GM04503 (cell line): ENCODE data around the gene OSR1.
"Not testable (repeated sequence)": the region's sequence is repeated elsewhere in the genome, so short reads cannot be mapped to it uniquely, and the experiment has no call there.

Source experiments
- DNase-seq: peaks from one replicate; pipeline ENCODE4 v3.0.0-alpha.2; 2012; ENCODE audit warnings: low read depth

Gene OSR1

GRCh38 chr2:19331450-19331849, 27.0 kb downstream of the OSR1 start:
- DNase-seq, result no peak

- DNase-seq, result no peak
These were observed 28.0 kb downstream of the OSR1 start for GRCh38 chr2:19330436-19330835.

DNA sequence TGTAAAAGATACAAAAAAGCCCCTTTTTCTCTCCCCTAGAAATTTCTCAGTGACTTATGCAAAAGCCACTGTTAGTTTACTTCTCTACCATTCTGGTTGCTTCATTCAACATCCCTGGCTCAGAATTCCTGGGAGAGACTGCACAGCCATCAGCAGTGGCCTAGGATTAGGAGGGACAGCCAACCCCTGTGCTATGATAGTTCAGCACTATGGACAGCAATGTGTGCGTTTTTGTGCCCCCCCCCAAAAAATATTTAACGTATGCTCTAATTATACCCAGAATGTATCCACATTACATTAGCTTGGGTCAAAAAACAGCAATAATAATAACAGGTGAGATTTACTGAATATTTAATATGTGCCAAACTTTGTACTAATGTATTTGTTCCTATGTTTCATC, 29.0 kb downstream of the OSR1 start:
- DNase-seq, result no peak

DNA sequence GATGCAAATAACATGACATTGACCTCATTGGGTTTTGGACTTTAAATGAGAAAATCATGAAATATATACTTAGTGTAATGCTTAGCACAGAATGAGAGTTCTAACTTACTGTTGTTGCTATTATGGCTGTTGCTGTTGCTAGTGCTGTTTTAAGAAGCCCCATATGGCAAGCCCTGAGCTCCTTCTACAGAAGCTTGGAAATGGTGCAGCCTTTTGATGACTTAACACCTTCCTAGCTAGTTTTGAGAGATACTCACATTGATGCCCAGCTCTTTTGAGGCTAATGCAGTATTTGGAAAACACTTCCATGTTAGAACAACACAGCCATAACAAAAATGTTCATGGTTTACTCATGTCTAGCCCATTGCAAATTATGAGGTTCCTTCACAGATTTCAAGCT, 30.9 kb downstream of the OSR1 start:
- no peak for DNase-seq

DNA sequence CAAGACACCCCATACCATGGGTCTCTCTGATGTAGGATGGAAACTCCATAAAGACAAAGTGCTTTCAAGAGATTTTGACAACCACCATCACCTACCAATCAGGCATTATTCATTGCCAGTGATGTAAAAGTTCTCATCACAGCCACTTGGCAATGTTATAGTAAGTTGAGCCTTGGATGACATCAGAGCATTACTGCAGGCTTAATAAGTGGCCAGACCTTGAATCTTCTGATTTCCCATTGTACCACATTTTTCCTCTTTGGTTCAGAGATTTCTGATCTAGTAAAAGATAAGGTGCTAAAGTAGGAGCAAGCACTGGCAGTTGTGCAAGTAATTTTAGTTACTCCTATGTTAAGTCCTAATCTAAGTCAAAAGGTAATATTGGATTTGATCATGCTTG, 36.5 kb downstream of the OSR1 start:
- no peak for DNase-seq

- no peak for DNase-seq
These were observed 37.6 kb downstream of the OSR1 start for GRCh38 chr2:19320813-19321212.

- no peak for DNase-seq
These were observed 38.7 kb downstream of the OSR1 start for GRCh38 chr2:19319698-19320097.

DNA sequence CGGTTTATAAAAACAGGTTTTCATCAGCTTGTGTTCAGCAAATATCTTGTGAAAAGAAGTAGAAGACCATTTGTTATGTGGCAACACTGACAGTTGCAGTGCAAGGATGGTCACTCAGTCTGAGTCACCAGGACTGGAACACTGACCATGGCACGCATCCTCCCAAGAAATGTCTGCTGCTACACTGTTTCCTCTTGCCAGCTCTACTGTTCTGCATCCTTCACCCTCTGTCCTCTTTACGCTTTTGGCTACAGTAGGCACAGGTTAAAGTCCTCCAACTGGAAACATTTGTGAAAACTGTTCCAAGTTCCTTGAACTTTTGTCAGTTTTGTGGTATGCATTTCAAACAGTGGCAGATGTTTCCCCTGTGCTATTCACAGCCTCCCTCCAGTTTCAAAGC, 39.4 kb downstream of the OSR1 start:
- DNase-seq, result no peak

GRCh38 chr2:19313553-19313952, 44.9 kb downstream of the OSR1 start:
- DNase-seq, result no peak

- DNase-seq, result no peak
These were observed 45.5 kb downstream of the OSR1 start for GRCh38 chr2:19312949-19313348.

GRCh38 chr2:19306065-19306464, 52.4 kb downstream of the OSR1 start:
- DNase-seq, result not testable (repeated sequence)

GRCh38 chr2:19305400-19306055, 52.9 kb downstream of the OSR1 start:
- not testable (repeated sequence) for DNase-seq

DNA sequence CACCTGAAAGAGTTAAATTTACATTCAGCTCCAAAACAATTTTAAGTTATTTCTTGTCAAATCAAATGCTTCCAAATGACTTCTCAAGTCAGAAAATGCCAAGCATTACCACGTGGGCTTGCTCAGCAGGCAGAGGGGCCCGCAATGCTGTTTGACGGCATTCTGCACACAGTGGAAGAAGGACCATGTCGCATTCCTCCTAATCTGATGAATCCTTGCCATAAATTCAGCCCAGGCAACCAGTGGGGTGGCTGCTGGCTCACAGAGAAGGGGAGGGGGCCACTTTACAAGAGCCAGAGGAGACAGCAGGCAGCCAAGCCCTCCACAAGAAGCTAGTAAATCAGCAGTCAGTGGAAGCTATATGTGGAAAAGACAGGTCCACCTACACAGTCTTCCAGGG, 56.7 kb downstream of the OSR1 start:
- no peak for DNase-seq
